HG03457 (cell line): ENCODE measurements around the gene NR3C2.
"Not testable (repeated sequence)": the region's sequence is repeated elsewhere in the genome, so short reads cannot be mapped to it uniquely, and the experiment has no call there.

Experiments
- ATAC-seq: cut with Tn5 transposase; IDR thresholded peaks from one replicate; pipeline ENCODE4 v1.9.1; 2021; ENCODE audit warnings: moderate number of reproducible peaks; ENCODE audit not compliant: unreplicated experiment

The NR3C2 gene

DNA sequence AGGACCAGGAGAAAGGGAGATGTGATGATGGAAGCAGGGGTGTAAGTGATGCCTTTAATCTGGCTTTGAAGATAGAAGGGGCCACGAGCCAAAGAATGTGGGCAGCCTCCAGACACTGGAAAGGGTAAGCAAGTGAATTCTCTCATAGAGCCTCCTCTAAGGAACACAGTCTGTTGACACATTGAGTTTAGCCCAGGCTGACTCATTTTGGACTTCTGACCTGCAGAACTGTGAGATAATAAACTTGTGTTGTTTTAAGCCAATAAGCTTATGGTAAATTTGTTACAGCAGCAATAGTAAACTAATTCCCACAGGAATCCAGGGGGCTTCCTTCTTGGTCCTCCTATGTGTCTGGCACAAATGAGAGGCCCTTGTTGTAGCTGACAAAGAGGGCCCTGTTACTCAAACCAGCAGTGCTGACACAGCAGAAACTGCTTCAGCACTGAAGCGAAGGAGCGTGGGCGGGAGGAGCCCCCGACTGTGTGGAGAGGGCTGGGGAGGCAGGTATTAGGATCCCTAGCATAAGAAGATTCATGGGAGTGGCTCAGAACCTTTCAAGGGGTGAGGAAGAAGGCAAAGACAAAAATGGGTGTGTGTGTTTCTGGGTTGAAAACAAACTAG lies 268.7 kb downstream of the NR3C2 start:
- ATAC-seq = no peak

DNA sequence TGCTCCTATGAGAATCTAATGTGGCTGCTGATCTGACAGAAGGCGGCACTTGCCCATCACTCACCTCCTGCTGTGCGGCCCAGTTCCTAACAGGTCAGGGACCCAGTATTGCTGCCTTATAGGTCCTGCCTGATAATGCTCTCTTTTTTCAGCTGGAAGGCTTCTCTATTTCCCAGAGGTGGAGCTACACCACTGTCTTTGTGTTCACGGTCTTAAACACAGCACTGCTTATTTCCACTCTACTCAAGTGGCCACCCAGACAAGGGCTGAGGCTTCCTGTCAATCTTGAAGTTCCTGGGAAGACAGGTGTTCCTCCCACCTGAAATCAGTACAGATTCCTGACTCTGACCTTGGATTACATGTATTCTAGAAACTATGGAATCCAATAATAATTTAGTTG lies 270.6 kb downstream of the NR3C2 start:
- ATAC-seq = no peak

DNA sequence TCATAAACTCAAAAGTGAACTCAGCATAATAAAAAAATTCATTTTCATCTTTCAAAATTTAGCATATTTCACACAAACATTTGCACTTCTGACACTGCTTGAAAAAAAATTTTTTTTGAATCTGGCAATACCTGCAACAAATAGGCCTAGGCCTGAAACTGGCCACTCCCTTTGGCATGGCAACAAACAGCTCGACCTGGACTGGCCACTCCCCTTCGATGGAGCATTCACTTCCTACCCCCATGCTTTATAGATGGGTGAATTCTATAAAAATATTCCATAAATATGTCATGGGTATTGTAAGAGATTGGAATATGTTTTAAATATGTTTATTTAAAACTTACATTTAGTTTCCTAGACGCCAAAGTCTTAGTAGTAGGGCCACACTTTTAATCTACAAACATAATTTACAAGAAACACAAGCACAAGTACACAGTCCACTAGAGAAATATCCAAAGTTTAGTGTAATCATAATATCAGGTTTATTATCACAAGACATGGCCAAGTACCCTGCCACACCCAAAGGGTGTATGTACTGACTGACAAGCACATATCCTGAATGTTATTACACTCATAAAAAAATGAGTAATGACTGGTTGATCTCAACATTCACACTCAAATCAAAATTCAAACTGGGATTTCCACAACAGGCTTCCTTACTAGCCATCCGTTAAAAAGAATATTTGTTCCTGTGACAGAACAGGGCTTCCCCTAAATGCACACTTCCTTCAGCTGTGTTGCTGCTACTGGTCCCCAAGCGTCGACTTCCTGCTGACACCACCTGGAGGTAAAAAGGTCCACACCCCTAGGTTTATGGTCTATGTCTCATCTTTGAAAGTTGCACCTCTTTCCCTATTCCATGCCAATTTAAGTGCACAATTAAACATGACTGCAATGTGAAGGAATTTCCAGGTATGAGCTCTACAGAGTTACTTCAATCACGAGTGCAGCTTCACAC lies 271.5 kb downstream of the NR3C2 start:
- ATAC-seq = no peak

DNA sequence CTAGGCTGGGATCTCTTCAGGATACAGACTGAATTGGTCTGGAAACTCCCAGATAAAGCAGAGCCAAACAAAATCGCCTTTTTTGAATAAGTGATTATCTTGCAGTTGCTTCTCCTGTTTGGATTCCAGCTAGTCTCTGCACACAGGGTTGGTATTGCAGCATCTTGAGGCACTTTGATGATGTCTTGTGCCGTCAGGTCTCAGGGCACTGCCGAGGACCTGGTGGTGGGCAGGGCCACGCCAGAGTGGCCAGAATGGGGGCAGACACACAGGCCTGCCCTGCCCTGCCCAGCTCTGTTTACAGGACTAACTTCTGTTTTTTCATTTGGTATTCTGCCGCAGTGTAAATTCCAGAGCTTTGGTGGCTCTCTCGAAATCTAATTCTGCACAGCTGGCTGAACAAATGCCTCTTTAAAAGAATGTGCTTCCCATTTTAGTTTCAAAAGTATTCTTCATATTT lies 276.1 kb downstream of the NR3C2 start:
- ATAC-seq = no peak

DNA sequence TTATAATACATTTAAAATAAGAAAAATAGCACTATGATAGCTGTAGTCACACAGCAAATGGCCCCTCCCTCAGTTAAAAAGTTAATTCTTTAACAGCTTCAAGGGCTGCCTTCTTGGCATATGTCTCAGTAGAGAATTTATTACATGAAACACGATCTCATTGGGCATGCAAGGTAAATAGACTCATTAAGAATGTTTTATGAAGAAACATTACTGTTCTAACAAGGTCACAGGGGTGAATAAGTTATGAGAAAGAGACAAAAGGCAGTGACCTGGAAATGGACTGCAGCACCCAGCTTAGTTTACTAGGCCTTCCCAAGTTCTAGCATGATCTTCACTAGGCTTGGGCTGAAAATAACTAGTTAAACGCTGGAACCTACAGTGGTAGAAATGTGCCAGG lies 277.7 kb downstream of the NR3C2 start:
- no peak for ATAC-seq

DNA sequence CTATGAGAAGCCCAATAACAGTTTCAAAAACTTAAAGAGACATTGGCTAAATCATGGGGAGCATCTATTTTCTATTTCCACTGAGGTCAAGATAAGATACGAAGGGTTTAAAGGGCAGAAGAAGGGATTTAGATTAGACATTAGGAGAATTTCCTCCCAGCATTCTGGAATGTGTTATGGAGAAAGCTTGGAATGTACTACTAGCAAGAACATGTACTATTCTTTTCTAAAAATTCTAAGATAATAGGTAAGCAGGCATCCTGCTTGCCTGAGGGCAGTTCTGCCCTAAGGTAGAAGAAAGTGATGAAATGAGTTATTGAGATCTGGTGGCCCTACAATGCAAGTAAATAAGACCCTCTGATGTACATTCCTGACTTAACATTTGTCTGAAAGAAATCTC lies 279.2 kb downstream of the NR3C2 start:
- ATAC-seq = no peak

DNA sequence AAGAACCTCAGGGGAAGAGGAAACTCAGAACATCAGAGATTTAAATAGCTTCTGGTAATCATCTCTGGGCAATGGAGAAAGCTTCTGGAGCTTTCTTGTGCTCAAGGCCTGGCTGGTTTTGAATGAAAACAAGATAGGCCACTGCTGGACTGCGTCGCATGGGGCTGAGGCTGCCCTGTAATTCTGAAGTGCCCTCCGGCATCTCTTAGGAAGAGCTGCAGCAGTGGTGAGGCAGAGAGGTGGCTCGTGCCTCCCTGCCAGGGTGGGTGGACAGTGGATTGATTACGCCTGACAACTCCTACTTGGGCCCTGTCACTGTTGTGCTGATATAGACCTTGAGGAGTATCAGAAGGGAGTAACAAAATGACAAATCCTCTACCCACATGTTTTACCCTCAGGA lies 279.7 kb downstream of the NR3C2 start:
- ATAC-seq = no peak

DNA sequence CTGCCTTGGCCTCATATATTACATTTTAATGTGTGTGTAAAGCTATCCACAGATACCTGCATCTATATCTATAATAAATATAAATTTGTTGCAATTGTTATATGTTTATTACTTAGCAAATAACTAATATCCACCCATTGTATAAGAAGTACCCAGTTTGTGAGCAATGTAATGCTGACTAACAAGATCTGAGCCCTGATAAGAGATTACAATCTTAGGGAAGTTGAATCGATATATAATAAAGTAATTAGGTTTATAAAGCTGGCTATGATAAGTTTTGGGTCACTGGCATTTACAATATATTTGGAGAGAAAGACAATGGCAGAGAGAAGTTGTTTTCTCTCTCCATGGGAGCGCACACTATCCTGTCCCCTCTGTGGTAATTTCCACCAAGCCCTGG lies 280.6 kb downstream of the NR3C2 start:
- no peak for ATAC-seq

DNA sequence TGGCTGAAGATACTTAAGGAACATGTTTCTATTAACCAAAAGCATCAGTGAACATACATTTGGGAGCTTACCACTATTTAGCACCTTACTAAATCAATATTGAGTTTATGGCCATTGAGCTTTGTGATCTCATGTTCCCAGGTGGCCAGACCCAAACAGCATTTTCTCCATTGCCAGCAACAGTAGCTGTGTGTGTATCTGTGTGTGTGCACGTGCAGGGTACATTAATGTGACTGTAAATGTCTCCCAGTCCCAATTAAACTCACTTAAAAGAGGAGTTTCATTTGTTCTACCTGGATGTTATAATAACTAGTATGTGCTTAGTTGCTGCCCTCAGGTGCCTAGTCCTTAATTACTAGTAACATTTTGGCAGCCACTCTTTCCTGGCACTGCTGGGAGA lies 282.4 kb downstream of the NR3C2 start:
- ATAC-seq = no peak

DNA sequence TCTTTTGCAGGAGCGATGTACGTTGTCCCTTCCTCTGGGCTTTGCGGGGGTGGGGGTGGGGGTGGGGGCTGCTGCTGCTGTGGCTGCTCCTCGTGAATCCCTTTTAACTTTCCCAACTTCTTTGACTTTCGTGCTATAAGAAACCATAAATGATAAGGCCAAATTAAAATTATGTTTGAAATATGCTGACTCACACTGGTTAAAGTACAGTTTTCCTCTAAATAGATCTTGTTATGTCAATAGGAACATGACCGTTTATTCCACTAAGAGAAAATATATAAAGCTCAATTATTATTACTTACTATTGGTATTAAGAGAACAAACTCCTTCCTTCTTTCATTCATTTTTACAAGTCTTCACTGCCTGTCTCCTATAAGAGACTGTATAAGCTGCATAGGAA lies 287.4 kb downstream of the NR3C2 start:
- no peak for ATAC-seq

DNA sequence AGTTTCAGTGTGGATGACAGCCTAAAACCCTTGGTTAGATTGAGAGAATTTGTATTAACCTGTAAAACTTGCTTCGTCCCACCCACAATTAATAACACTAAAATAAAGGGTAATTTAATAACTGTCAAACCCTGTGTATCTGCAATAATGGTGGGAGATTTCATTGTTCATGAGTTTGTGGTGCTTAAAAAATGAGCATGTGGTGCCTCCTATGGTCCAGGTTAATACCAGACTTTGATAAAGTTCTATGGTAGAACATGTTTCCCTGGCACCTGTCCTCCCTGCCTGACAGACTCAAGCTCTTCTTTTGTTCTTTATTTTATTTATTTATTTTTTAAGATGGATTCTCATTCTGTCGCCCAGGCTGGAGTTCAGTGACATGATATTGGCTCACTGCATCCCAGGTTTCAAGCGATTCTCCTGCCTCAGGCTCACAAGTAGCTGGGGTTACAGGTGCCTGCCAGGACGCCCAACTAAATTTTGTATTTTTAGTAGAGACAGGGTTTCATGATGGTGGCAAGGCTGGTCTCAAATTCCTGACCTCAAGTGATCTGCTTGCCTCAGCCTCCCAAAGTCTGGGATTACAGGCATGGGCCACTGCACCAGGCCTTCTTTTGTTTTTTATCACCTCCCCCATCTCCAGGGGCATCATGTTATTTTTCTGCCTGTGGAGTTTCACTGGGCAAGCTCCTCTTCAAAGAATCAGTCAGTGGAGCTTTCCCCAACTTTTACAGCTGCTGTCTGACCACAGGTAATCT lies 289.2 kb downstream of the NR3C2 start:
- no peak for ATAC-seq

DNA sequence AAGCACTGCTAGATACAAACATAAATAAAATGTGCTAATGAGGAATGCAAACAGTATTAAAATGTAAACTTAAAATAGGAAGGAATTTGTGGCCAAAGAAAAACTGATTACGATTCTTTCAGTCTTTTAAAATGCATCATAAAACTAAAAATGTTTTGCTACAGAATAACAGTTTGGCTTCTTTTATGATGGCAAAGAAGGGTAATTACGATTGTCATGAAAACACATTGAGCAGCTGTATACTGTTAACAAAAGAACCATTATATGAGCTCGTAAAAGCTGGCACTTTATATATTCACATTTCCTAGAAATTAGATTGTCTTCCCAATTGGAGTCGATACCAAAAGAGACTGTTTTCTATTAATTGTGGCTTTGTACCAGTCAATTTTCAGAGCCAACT lies 290.4 kb downstream of the NR3C2 start:
- ATAC-seq = no peak

DNA sequence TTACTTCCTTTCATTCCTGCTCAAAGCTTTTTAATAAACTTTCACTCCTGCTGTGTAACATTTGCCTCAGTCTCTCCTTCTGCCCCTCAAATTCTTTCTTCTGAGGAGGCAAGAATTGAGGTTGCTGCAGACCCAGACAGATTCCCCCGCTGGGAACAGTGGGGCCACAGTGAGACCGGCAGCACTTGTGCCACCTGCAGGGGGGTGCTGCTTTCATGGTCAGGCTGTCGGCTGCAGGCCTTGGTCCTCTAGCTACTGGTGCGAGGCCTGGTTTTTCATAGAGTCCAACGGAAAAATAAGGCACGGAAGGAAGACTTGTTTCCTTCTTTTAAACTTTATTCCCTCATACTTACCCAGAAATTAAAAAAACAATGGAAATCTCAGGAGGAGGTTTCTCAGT lies 296.7 kb downstream of the NR3C2 start:
- ATAC-seq = no peak

DNA sequence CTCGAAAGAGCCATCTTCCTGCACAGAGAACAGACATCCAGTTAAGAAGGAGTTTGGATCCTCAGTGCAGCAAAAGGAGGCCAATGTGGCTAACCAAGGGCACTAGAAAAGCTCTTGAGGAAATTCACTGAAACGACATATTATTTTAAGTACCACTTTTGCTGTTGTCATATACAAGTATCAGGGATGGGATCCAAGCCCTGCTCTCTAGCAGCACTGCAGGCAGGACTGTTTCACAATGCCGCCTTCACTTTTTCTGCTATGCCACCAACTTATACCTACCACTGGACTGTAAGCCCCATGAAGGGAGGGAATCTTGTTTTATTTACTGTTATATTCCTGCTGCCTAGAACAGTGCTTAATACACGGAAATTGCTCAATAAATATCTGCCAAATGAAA lies 299.0 kb downstream of the NR3C2 start:
- no peak for ATAC-seq

DNA sequence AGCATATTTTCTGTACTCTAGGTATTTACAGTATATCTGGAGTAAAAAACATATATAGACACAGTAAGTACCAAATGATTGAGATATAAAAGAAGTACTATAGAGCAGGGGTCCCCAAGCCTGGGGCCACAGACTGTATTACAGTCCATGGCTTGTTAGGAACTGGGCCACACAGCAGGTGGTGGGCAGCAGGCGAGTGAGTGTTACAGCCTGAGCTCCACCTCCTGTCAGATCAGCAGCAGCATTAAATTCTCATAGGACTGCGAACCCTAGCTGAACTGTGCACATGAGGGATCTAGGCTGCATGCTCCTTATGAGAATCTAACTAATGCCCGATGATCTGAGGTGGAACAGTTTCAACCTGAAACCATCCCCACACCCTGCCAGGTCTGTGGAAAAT lies 300.7 kb downstream of the NR3C2 start:
- no peak for ATAC-seq

DNA sequence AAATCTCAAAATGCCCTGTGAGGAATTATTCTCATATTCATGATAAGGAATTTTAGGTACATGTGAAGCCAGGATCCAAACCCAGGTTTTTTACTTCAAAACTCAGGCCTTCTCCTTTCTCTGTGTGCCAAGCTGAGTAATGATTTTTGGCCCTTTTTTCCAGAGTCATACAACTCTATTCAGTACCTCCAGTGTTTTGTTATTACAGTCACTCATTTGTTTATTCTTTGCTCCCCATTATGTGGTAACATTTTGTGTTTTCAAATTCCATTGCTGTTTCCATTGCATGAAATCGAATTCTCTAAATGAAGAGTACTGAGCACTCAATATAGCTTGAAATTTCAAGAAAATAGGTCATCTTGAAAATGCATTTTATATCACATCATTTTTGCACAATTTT lies 315.4 kb downstream of the NR3C2 start:
- ATAC-seq = no peak

DNA sequence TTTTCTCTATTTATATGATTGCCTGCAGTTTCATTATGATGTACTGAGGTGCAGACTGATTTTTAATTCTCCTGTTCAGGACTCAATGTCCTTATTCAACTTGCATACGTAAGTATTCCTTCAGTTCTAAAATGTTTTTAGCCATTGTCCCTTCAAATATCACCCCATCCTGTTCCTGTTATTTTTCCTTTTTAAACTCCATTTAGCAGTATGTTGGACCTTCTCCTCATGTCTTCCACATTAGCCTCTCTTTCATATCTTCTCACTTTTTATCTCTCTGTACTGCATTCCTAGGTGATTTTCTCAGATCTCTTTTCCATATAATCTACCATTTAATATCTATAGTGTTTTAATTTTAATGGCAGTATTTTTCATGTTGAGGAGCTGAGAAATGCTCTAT lies 317.7 kb downstream of the NR3C2 start:
- no peak for ATAC-seq

DNA sequence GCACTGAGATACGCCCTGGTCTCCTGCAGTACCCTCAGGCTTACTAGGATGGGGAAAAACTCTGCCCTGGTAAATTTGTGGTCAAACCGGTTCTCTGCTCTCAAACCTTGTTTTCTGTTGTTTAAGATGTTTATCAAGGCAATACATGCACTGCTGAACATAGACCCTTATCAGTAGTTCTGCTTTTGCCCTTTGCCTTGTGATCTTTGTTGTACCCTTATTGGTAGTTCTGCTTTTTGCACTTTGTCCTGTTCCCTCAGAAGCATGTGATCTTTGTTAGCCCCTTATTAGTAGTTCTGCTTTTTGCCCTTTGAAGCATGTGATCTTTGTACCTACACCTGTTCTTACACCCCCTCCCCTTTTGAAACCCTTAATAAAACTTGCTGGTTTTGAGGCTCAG lies 319.1 kb downstream of the NR3C2 start:
- ATAC-seq = not testable (repeated sequence)

DNA sequence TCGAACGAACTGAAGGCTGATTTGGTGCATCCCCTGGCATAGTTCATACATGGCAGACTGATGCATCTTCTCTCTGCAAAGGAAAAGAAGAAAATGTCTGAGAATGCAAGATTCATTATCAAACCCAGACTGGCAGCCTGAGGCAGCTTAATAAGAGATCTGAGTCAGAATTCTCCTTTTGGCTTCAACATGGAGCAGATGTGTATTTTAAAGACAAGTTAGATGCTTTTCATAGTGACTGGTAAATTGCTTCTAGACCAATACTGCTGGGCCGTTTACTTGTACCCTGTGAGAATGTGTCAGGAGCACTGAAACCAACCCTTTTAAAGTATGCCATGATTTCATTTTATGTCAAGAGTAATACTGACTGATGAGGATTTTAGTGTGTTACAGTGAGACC lies 322.0 kb downstream of the NR3C2 start:
- ATAC-seq = no peak

DNA sequence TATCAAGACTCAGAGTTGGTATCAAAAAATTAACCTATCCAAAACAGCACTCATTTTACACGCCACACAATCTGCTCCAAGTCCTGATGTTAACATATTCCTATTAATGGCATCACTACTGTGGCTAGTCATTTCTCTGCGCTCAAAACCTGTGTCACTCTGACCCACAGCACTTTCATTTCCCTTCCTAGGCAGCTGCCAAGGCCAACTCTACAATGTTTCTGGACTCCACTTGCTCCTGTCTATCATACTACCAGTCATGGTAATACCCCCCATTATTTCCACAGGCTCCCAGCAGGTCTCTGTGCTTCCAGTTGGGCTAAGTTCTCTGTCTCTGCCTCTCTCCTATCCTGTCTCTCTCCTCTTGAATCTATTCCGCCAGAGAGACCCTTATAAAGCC lies 323.6 kb downstream of the NR3C2 start:
- no peak for ATAC-seq

DNA sequence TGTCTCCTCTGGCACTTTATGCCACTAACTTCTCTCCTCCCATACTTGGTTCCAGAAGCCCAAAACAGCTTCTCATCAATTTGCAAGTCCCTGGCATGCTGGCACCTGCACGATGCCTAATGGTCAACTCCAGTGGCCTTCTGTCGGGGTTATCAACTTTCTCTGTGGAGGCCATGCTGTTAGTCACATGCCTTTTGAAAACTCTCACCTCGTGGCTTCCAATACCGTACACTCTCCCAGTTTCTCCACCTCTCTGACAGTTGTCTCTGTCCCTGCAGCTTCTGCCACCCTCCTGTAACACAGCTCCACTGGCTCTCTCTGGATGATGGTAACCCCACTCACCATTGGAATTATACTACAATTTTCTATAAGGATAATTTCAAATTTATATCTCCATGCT lies 324.0 kb downstream of the NR3C2 start:
- ATAC-seq = no peak

DNA sequence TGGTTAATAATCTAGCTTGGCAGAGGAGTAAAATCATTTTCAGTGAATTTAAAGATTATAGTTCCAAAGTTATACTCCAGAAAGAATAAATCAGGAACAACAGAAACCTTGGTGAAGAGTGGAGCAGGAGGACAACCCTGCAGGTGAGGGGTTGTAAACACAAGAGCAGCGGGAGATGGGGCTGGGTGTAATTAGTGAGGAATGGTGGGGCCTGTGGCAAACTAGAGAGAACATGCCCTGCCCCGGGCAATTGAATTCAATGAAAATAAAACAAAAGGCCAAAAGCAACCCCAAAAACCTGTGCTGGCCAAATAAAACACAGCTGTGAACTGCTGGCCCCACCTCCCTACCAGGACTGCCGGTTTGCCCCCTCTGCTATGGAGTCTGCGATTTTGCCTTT lies 325.2 kb downstream of the NR3C2 start:
- no peak for ATAC-seq
